ENCODE measurements around the gene SCG5. TPM values are rescaled to one million over a fixed set of nuclear protein-coding genes. Genes with fewer than 3 reads are reported as not detected.

SCG5 gene
- total RNA-seq, 1 donor from 2014 or later = 0.65 TPM

DNA sequence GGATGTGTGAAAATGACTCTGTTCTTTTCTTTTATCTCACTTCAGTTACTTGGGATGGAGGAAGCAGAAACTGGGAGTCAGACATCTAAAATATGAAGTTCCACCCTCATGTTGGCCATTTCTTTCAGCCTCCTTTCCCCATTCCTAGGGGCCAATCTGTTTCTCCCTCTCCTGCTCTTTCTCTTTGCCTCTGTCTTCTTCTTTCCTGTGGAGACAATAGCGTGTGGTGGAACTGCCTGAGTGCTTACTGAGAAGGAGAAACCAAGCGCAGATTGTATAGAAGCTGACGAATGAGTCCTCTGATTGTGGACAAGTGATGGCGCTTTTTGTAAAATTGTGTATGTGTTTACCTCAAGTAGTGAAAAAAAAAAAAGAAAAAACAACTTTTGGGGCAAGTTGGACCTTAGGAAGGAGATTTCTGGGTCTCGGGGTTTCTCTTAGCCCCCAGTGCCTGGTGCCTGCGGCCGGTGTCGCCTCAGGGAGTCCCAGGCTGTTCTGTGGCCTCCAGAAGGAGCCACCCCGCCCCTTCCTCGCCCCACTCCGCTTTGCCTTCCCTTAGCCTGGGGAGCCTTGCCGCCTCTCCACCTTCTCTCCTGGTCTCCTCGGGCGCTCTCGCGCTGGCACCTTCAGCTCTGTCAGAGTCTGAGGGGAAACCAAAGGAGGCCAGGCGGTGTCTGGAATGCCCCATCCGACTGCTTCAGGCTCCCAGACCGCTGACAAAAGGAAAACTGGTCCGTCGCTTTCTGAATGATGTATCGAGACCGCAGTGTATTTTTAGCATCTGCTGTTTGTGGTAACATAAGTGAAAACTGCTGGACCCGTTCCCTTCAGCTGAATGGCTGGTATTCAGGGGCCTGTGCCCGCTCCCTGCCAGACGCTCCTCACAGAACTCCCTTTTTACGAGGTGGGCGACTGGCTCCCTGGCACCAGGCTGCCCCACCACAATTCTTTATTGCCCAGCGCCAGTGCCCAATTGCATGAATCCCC, 30.1 kb downstream of the SCG5 start:
- Histone ChIP-seq H3K27ac (no peak overlapping the region), H3K4me1 (no peaks in the 10 kb centered on the region), H3K27me3 (ENCODE audit: low read depth) (no peaks in the 10 kb centered on the region), H3K9me3 (no peaks in the 10 kb centered on the region), H3K36me3 (no peaks in the 10 kb centered on the region), H3K4me3 (no peak overlapping the region)
- intact Hi-C loops (cut with DNase I) = no loop called here
- TF ChIP-seq, protein P1, sequence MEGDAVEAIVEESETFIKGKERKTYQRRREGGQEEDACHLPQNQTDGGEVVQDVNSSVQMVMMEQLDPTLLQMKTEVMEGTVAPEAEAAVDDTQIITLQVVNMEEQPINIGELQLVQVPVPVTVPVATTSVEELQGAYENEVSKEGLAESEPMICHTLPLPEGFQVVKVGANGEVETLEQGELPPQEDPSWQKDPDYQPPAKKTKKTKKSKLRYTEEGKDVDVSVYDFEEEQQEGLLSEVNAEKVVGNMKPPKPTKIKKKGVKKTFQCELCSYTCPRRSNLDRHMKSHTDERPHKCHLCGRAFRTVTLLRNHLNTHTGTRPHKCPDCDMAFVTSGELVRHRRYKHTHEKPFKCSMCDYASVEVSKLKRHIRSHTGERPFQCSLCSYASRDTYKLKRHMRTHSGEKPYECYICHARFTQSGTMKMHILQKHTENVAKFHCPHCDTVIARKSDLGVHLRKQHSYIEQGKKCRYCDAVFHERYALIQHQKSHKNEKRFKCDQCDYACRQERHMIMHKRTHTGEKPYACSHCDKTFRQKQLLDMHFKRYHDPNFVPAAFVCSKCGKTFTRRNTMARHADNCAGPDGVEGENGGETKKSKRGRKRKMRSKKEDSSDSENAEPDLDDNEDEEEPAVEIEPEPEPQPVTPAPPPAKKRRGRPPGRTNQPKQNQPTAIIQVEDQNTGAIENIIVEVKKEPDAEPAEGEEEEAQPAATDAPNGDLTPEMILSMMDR (IDR thresholded peaks at IDR 0.05) = no peak
- no peak for DNase-seq
- no peak for ATAC-seq

DNA sequence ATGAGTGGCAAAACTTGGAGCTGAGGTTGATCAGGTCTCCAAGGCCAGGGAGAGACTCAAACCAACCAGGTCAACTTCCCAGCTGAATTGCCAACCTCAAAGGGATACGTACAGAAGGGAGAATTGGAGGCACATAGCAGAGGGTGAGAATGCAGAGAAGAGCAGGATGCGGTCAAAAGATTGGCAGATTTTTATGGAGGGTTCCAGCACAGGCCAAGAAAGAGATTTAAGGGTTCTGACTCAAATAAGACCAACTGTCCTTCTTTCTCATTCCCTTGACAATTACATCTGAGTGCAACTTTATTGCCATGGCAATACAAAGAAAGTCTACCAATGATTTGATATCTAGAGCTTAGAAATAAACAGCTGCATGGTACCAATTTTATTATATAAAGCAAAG, 33.2 kb downstream of the SCG5 start:
- Histone ChIP-seq H3K4me1 (no peaks in the 10 kb centered on the region), H3K27ac (no peak overlapping the region), H3K36me3 (no peaks in the 10 kb centered on the region), H3K27me3 (ENCODE audit: low read depth) (no peaks in the 10 kb centered on the region), H3K9me3 (no peaks in the 10 kb centered on the region), H3K4me3 (no peak overlapping the region)
- intact Hi-C loops (cut with DNase I) = no loop called here
- DNase-seq = no peak
- no peak for ATAC-seq
- TF ChIP-seq, protein P1 (IDR thresholded peaks at IDR 0.05) = no peak

DNA sequence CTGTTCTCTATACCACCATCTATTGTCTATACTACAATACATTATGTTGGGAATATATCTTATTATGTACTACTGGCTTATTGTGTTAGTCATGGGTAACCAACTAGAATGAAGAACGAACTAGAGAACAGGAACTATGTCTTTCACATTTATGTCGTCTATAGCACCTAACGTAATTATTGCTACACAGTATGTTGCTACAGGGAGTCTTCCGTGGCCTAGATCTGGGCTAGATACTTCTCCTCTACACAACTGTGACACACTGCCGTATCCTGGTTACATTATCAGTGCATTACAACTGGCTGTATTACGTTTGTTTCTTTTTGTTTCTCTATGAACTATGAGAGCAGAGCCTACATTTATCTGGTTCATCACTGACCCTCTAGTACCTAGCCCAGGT, 34.0 kb downstream of the SCG5 start:
- TF ChIP-seq, protein P1 (IDR thresholded peaks at IDR 0.05) = no peak
- ATAC-seq = peak; percentile 48 to 80
- intact Hi-C loops (cut with DNase I) = no loop called here

GRCh38 chr15:32676169-32676568, 34.7 kb downstream of the SCG5 start:
- Histone ChIP-seq H3K4me1 (no peaks in the 10 kb centered on the region), H3K36me3 (no peaks in the 10 kb centered on the region), H3K9me3 (no peaks in the 10 kb centered on the region), H3K27me3 (ENCODE audit: low read depth) (no peaks in the 10 kb centered on the region), H3K27ac (no peak overlapping the region), H3K4me3 (no peak overlapping the region)
- TF ChIP-seq, protein P1 (IDR thresholded peaks at IDR 0.05) = no peak
- ATAC-seq (no peak), DNase-seq (no peak)
- intact Hi-C loops (cut with DNase I) = no loop called here

More for the DNA sequence above, 34.0 kb downstream of the SCG5 start:
- Histone ChIP-seq H3K27me3 (ENCODE audit: low read depth) (no peaks in the 10 kb centered on the region), H3K27ac (no peak overlapping the region), H3K4me3 (no peak overlapping the region), H3K9me3 (no peaks in the 10 kb centered on the region), H3K4me1 (no peaks in the 10 kb centered on the region), H3K36me3 (no peaks in the 10 kb centered on the region)
- DNase-seq = no peak

DNA sequence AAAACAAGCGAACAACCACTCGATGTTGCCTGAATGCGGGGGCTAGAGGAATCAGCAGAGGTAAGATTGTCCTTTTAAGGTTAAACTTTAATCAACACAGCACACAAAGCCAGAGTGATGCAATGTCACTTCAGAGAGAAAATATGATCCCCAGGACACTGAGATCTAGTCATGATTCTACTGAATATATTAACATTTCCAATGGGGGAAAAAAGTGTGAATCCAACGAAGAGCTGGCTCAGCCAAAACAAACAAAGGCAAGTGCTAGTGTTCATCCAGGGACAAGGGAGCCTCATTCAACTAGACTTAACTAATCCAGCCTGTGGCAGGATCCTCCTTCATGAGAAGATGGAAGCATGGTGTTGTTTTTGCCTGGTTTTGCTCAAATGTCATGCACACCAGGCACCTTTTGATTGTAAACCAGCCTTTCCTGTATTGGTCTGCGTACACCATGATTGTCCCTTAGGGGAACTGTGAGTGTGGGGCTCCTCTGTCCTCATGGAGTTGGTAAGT, 35.8 kb downstream of the SCG5 start:
- Histone ChIP-seq H3K4me1 (peaks cover 3% of the 10 kb centered on the region), H3K27me3 (ENCODE audit: low read depth) (no peaks in the 10 kb centered on the region), H3K9me3 (no peaks in the 10 kb centered on the region), H3K27ac (no peak overlapping the region), H3K4me3 (no peak overlapping the region), H3K36me3 (no peaks in the 10 kb centered on the region)
- DNase-seq (no peak), ATAC-seq (no peak)
- intact Hi-C loops (cut with DNase I) = no loop called here
- TF ChIP-seq, protein P1 (IDR thresholded peaks at IDR 0.05) = no peak
